GM12892 (cell line): ENCODE results near the gene CAB39L.

Experiments
- POLR2A ChIP-seq: IDR thresholded peaks from 2 replicates; pipeline ENCODE4 v1.6.1; 2011; ENCODE audit warnings: low read depth, low read length, control low read depth
- POLR2AphosphoS5 ChIP-seq: IDR thresholded peaks from 2 replicates; pipeline ENCODE4 v1.6.1; 2011; ENCODE audit warnings: low read depth, low read length, control low read depth
- TAF1 ChIP-seq: IDR thresholded peaks from 2 replicates; pipeline ENCODE4 v1.6.1; 2011; ENCODE audit warnings: low read depth, mild to moderate bottlenecking, control low read depth, low read length, borderline replicate concordance

DNA sequence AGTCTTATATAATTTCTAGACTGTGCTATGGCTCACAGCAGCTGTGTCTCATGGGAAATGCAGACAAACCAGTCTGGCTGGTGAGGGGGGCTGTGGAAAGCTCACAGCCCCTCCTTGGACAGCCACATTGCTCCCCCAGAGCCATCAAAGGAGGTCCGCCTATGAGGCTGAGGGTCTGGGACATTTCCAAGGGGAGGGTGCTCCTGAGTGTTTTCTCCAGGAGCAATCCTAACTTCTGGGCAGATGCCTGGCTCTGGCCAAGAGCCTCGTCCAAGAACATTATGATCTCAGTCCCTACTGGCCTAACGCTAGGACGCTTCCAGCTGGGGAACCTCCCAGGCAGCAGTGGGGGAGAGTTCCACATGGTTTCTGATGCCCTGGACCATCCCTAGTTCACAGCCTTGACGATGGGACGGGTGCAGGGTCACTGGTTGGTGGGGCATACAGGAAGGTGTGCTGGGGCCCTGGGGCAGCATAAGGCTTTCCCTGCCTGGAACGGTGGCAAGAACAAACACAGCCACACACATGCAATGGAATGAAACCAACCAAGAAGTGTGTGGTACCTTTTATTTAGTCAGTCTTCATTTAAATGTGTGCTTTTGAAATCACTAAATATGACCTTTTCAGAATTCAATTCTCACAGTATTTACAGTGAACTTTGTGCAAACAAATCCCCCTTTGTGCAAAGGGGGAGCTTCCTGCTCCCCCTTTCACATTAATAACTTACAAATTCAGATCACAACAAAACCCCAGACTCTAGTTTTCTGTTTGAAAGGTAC lies 135.6 kb downstream of the CAB39L start:
- no peak for TF ChIP-seq POLR2A
- no peak for TF ChIP-seq POLR2AphosphoS5
- no peak for TF ChIP-seq TAF1
